Endodermal cell (in vitro differentiated cells): ENCODE measurements around the gene REEP6. TPM values are rescaled to one million over a fixed set of nuclear protein-coding genes. Genes with fewer than 3 reads are reported as not detected.

Experiments used
- DNase-seq: peaks from one replicate; pipeline ENCODE4 v3.0.0-alpha.2; 2017
- H3K27ac ChIP-seq: 2 replicates; pipeline ENCODE4 v1.5.1; 2013; ENCODE audit warnings: mild to moderate bottlenecking, low read depth, low read length, moderate library complexity
- H3K27me3 ChIP-seq: 2 replicates; pipeline ENCODE4 v1.6.1; 2013; ENCODE audit warnings: mild to moderate bottlenecking, low read length, moderate library complexity; ENCODE audit not compliant: insufficient read depth, control insufficient read depth, poor library complexity, severe bottlenecking
- H3K36me3 ChIP-seq: 2 replicates; pipeline ENCODE4 v1.7.0; 2013; ENCODE audit warnings: mild to moderate bottlenecking, low read length, moderate library complexity; ENCODE audit not compliant: control insufficient read depth, insufficient read depth
- H3K4me1 ChIP-seq: one replicate; pipeline ENCODE4 v1.7.0; 2013; ENCODE audit warnings: low read length; ENCODE audit not compliant: control insufficient read depth, insufficient read depth
- H3K4me3 ChIP-seq: 2 replicates; pipeline ENCODE4 v1.5.1; 2013; ENCODE audit warnings: mild to moderate bottlenecking, low read length, moderate library complexity
- H3K9ac ChIP-seq: 2 replicates; pipeline ENCODE4 v1.6.1; 2013; ENCODE audit warnings: mild to moderate bottlenecking, low read length, moderate library complexity; ENCODE audit not compliant: poor library complexity, severe bottlenecking; ENCODE audit errors: extremely low read depth
- H3K9me3 ChIP-seq: 2 replicates; pipeline ENCODE4 v1.6.1; 2013; ENCODE audit warnings: mild to moderate bottlenecking, low read length, moderate library complexity; ENCODE audit not compliant: control insufficient read depth
- H3K27ac Mint-ChIP-seq: 2 replicates; pipeline ENCODE4 v1.8.0; 2020; ENCODE audit warnings: mixed read lengths
- H3K27me3 Mint-ChIP-seq: 2 replicates; pipeline ENCODE4 v1.8.0; 2021; ENCODE audit warnings: mild to moderate bottlenecking, mixed read lengths; ENCODE audit not compliant: insufficient read depth
- H3K36me3 Mint-ChIP-seq: 2 replicates; pipeline ENCODE4 v1.8.0; 2020; ENCODE audit warnings: low read depth, mixed read lengths
- H3K4me1 Mint-ChIP-seq: 2 replicates; pipeline ENCODE4 v1.8.0; 2020; ENCODE audit warnings: mixed read lengths
- H3K4me3 Mint-ChIP-seq: 2 replicates; pipeline ENCODE4 v1.8.0; 2020; ENCODE audit warnings: mild to moderate bottlenecking, moderate library complexity, mixed read lengths
- H3K9me3 Mint-ChIP-seq: 2 replicates; pipeline ENCODE4 v1.8.0; 2020; ENCODE audit warnings: mild to moderate bottlenecking, mixed read lengths
- CTCF ChIP-seq: fragments of 200-600 bp; sonication (generic); conservative IDR thresholded peaks from 2 replicates; pipeline ENCODE4 v1.5.0; 2021; ENCODE audit warnings: antibody characterized with exemption, mild to moderate bottlenecking
- WGBS, 2 experiments: methylation state at CpG; one replicate each; pipeline versions ENCODE4 v1.1.5 to v1.1.7; 2013; ENCODE audit warnings: missing lambda C conversion rate in 2 of 2, mixed read lengths in 1 of 2; ENCODE audit not compliant: insufficient coverage in 1 of 2, insufficient read length in 1 of 2; 5-methylcytosine and 5-hydroxymethylcytosine counted together
- total RNA-seq, 2 donors: library from RNA; stranded (reverse); fragmentation: NEBNext Ultra II Directional in 1 of 2; extraction: Animal tissue kit (Norgen Biotek cat#: 25700) in 1 of 2; gene quantifications; 2 replicates in 1 of 2; 3 replicates in 1 of 2; pipeline ENCODE4 v1.2.1, GENCODE V29; 2021

Gene REEP6
- total RNA-seq, 2 donors from 2014 or later, result 24.7 to 49.4 TPM

- Histone ChIP-seq H3K36me3 (no peaks in the 10 kb centered on the region), H3K4me1 (peaks cover 12% of the 10 kb centered on the region), H3K9me3 (no peaks in the 10 kb centered on the region), H3K9ac (no peak overlapping the region), H3K4me3 (no peak overlapping the region), H3K27ac (no peak overlapping the region), H3K27me3 (peaks cover 84% of the 10 kb centered on the region)
- DNase-seq, result no peak
- peaks cover 62% of the 10 kb centered on the region for H3K27me3 Mint-ChIP-seq
- no peak for TF ChIP-seq CTCF
- no peak overlapping the region for H3K27ac Mint-ChIP-seq
- H3K4me3 Mint-ChIP-seq, result no peak overlapping the region
- H3K36me3 Mint-ChIP-seq, result no peaks in the 10 kb centered on the region
- 15 to 17% methylated on average over 31 to 70 of the region's 70 CpGs for WGBS, 2 experiments
- H3K9me3 Mint-ChIP-seq, result no peaks in the 10 kb centered on the region
- H3K4me1 Mint-ChIP-seq, result no peaks in the 10 kb centered on the region
Measured at GRCh38 chr19:1466461-1467214, 24.3 kb upstream of the REEP6 start.

DNA sequence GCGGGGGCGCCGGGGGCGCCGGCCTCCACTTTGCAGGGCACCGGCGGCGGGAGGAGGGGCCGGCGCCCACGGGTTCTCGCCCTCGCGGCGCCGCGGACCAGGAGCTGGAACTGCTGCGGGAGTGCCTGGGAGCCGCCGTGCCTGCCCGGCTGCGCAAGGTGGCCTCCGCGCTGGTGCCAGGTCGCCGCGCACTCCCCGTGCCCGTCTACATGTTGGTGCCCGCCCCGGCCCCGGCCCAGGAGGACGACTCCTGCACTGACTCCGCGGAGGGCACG, 23.8 kb upstream of the REEP6 start:
- Mint-ChIP-seq H3K27me3 (peaks cover 67% of the 10 kb centered on the region), H3K27ac (no peak overlapping the region)

GRCh38 chr19:1467490-1468273, 23.3 kb upstream of the REEP6 start:
- 7 to 12% methylated on average over 46 to 92 of the region's 92 CpGs for WGBS, 2 experiments
- Mint-ChIP-seq H3K4me3 (no peak overlapping the region), H3K4me1 (no peaks in the 10 kb centered on the region), H3K9me3 (no peaks in the 10 kb centered on the region), H3K27ac (no peak overlapping the region), H3K36me3 (no peaks in the 10 kb centered on the region), H3K27me3 (peaks cover 72% of the 10 kb centered on the region)
- Histone ChIP-seq H3K9ac (no peak overlapping the region), H3K9me3 (no peaks in the 10 kb centered on the region), H3K36me3 (no peaks in the 10 kb centered on the region), H3K4me1 (peaks cover 12% of the 10 kb centered on the region), H3K4me3 (no peak overlapping the region), H3K27ac (no peak overlapping the region), H3K27me3 (peaks cover 95% of the 10 kb centered on the region)
- peak; percentile 75 for DNase-seq
- no peak for TF ChIP-seq CTCF

More for the DNA sequence above, 23.8 kb upstream of the REEP6 start:
- 5 to 10% methylated on average over 4 to 36 of the region's 36 CpGs for WGBS, 2 experiments
- H3K4me3 Mint-ChIP-seq, result no peak overlapping the region
- H3K9me3 Mint-ChIP-seq, result no peaks in the 10 kb centered on the region
- no peak for TF ChIP-seq CTCF
- no peak for DNase-seq
- no peaks in the 10 kb centered on the region for H3K36me3 ChIP-seq
- no peaks in the 10 kb centered on the region for H3K4me1 Mint-ChIP-seq
- no peaks in the 10 kb centered on the region for H3K9me3 ChIP-seq
- no peaks in the 10 kb centered on the region for H3K36me3 Mint-ChIP-seq
- H3K27me3 ChIP-seq, result peaks cover 89% of the 10 kb centered on the region
- no peak overlapping the region for H3K9ac ChIP-seq
- peaks cover 12% of the 10 kb centered on the region for H3K4me1 ChIP-seq
- no peak overlapping the region for H3K27ac ChIP-seq
- no peak overlapping the region for H3K4me3 ChIP-seq
